ENCODE measurements around the gene SUSD6.
"Not testable (repeated sequence)": the region's sequence is repeated elsewhere in the genome, so short reads cannot be mapped to it uniquely, and the experiment has no call there.

The SUSD6 gene

DNA sequence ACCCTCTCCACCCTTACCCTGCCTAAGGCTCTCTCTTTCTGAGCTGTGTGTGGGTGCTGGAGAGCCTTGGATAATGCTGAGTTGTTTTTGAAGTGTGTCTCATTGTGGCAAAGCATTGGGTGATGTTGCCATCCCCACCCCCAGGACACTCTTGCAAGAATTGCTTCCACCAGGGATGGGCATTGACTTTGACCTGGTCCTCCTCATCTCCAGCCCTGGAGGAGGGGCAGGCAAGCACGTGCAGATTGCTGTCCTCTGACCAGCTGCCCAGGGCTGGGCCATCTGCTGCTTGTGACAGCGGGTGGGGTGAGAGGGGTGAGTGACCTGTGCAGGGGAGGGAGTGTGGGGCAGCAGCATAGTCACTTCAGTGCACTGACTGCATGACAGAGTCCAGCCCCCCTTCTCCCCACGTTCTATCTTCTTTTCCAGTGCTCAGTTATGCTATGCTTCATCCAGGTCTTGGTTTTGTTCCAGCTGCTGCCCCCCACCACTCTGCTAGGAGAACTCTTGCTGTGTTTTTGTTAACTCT, 26.2 kb downstream of the SUSD6 start:
- Histone ChIP-seq H3K27ac (peak overlapping the region in 16 of 21 experiments; percentile 3 to 82 (median 56)), H3K4me3 (no peak overlapping the region)

DNA sequence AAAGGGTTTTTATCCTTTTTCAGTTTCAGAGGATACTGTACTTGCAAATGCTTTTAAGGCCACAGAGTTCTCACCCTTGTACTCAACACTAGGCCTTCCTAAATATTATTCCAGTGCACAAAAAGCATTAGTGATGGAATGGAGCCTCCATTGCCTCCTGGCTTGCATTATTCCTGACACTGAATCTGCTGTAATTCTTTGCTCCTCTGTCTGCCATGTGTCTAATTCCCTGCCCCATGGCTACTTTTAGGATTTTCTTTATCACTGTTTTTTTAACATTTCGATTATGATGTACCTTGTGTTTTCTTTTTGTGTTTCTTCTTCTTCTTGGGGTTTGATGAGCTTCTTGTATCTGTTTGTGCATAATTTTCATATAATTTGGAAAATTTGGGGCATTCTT, 29.5 kb downstream of the SUSD6 start:
- Histone ChIP-seq H3K27ac (no peak overlapping the region), H3K4me3 (no peak overlapping the region)

DNA sequence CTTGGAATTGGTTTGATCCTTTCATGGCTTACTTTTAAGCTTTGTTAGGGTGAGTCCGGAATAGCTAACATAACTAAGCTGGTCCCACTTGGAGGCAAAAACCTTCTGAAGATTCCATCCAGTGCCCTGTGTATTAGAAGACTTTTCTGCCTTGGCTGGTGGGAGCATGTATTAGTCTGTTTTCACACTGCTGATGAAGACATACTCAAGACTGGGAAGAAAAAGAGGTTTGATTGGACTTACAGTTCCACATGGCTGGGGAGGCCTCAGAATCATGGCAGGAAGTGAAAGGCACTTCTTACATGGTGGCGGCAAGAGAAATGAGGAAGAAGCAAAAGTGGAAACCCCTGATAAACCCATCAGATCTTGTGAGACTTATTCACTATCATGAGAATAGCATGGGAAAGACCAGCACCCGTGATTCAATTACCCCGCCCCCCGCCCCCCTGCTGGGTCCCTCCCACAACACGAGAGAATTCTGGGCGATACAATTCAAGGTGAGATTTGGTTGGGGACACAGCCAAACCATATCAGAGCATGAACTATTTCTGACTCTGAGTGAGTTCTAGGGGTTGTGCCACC, 30.9 kb downstream of the SUSD6 start:
- not testable (repeated sequence) for H3K4me3 ChIP-seq
- H3K27ac ChIP-seq, result peak overlapping the region in 1 of 21 experiments; percentile 62

DNA sequence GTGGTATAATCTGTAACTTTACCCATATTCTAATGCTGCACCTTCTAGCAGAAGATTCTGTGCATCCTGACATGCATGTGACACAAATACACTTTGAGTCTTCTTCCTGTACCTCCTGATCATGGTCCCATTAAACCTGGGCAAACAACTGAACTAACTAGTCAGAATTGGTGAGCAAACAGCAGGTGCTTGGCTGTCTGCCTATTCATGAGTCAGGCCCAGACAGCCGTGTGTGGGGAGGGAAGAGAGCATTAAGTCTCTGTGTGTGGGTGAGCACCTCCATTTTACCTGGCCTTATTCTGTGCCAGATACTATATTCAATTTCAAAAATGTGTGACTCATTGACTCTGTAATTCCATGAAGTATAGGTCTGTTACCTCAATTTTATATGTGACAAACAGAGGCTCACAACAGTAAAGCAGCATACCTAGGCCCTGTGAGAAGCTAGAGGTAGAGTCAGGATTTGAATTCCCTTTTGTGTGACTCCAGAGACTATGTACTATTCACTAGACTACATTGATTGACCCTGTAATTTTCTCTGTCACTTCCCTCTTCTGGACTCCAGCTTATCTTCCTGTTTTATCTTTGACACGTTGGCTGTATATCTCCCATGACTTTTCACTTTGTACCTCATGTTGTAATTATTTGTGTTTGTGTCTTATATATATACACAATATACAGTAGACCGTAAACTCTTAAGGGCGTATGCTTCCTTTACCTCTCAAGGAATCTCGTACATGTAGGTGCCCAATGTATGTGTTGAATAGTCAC, 32.2 kb downstream of the SUSD6 start:
- Histone ChIP-seq H3K4me3 (no peak overlapping the region), H3K27ac (peak overlapping the region in 12 of 21 experiments; percentile 5 to 69 (median 29))

DNA sequence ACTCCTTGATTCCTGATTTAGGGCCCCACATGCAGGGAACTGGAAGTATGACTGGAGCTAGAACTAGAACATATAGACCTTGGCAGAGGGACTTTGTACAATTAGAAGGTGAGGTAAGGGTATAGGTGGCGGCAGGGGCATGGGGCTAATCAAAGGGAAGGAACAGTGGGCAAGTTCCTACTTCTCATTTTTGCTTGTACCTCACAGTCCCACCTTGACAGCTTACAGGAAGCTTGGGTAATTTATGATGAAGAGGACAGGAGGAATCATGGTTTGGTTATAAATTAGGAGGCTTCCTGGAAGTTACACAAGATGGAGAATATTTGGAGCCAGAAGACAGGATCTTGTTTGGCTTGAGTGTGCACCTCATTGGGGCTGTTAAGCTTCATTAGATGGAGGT, 33.4 kb downstream of the SUSD6 start:
- Histone ChIP-seq H3K4me3 (no peak overlapping the region), H3K27ac (peak overlapping the region in 14 of 21 experiments; percentile 3 to 62 (median 31))

DNA sequence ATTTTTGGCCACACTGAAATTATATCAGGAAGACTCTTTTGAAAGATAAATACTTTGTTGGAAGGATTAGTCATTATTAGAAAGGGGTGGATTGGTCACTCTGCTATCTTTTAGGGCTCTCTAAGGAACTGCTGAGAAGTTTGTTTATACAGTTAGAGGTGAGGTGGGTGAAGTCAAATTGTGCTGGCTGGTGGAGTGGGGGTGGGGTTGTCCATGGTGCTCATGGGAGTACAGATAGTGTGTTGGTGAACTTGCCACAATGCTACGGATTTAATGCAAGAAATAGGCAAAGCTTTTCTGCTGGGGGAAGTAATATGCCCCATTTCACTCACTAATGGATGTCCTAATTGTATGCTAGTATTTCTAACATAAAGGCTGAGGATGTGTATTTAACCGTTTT, 35.8 kb downstream of the SUSD6 start:
- H3K27ac ChIP-seq, result peak overlapping the region in 2 of 21 experiments; percentile 1 to 26

DNA sequence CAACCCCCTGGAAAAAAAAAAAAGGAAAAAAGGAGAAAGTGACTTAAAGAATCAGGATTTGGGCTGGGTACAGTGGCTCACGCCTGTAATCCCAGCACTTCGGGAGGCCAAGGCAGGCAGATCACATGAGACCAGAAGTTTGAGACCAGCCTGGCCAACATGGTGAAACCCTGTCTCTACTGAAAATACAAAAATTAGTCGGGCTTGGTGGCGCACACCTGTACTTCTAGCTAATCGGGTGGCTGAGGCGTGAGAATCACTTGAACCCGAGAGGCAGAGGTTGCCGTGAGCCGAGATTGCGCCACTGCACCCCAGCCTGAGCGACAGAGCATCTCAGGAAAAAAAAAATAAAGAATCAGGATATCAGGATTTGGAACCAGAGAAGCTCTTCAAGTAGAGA, 36.2 kb downstream of the SUSD6 start:
- peak overlapping the region in 9 of 21 experiments; percentile 1 to 66 (median 47) for H3K27ac ChIP-seq

More for the DNA sequence above, 35.8 kb downstream of the SUSD6 start:
- H3K4me3 ChIP-seq, result no peak overlapping the region

DNA sequence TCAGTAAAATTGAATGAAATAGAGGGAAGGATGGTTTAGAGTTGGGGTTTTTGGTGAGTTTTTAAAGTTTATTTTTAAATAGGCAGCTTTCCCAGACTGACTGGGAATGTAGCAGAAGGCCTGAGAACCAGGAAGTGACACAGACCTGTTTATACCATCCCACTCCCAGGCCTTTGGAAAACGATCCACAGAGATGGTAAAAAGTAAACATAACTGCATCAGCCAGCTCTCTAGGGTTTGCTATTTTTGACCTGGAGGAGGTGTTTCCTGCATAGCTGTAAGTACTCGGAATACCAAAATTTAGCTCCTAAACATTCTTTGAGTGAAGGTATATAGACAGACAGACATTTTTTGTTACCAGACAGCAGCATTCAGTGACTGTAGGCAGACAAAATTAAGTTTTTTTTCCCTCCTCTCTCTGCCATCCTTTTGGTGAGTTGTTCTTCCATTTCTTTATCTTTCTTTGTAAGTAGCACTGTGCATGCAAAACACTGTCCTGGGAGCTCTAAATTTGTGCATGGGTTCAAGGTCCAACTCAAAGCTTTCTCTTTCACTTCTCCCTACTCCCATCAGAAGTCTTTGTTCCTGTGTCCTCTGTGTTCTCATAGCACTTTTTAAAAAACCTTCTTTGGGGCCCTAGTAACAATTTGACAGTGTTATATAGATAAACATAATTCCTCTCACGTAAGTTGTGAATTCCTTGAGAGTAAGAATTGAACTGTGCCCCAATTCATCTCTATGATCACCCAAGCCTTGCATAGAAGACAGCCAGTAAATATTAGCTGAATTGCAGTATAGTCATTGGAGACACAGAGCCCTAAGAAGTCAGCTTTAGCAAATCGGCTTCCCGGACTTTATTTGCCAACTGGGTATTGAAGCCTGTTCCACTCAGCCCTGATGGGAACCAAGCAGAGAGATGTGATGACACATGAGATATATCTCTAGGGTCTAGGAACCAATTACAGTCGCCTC, 37.4 kb downstream of the SUSD6 start:
- Histone ChIP-seq H3K27ac (peak overlapping the region in 18 of 21 experiments; percentile 0 to 66 (median 46)), H3K4me3 (no peak overlapping the region)

More for the DNA sequence above, 36.2 kb downstream of the SUSD6 start:
- H3K4me3 ChIP-seq, result not testable (repeated sequence)

DNA sequence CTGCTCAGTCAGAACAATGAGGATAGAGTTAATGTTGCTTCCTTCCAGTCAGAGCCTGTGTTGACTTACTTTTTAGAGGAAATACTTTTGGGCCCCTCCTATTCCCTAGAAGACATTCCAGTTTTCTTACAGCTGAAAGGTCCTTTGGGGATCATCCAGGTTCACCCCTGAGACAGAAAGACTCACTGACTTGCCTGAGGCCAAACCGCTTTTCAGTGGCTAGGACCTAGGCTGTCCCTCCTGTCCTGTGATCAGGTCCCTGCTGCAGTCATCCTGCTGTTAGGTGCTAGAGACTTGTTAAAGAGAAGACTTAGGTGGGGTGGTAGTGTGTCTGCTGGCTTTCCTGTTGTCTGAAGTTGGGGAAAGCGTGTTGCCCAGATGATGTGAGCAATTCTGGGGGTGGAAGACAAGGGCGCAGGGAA, 39.6 kb downstream of the SUSD6 start:
- H3K4me3 ChIP-seq, result no peak overlapping the region
- H3K27ac ChIP-seq, result peak overlapping the region in 18 of 21 experiments; percentile 2 to 76 (median 56)

DNA sequence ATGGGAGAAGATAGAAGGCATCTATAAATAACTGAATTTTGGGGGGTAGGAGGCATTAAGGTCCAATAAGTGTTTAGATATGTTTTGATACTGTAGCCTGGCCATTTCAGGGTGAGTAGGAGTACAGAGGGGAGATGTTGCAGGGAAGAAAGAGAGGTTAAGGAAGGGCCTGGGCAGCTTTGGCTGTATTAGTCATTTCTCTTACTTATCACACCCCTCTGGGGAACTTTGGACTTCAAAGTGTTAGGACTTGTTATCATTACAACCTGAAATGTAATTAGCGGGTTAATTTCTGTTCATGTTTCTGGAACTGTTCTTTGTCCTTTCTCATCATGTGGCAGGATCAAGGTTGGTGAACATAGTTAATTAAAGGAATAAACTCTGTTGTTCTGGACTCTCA, 40.3 kb downstream of the SUSD6 start:
- Histone ChIP-seq H3K27ac (peak overlapping the region in 18 of 21 experiments; percentile 2 to 76 (median 60)), H3K4me3 (no peak overlapping the region)

DNA sequence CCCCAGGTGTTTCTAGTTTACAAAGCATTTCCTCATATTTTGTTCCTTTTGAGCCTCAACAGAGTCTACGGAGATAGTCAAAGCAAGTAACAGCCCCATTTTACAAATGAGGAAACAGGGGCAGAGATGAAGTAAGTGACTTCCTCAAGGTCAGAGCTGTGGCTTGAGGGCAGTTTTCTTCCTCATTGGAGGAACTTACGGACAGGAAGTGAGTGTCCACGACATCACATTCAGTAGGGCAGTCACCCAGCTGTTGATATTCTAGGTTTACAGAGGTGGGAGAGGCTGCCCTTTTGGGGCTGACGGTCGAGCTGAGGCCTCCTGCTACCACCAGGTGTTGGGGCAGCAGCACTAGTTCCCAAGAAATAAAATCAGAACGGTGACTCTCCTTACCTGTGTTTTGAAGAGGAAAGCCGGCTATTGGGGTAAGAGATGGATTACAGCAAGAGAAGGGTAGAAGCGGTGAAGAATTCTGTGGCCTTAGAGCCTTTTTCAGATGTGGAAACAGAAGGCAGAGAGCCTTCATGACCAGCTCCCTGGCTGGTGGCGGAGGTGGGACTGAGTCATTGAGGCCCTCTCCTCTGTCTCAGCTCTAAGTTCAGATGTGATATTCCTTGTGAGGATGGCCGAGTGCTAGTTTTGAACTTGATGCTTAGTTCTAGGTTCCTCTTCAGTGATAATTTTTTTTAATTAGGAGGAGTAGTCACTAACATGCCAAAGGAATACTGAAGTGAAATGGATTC, 41.7 kb downstream of the SUSD6 start:
- Histone ChIP-seq H3K27ac (peak overlapping the region in 20 of 21 experiments; percentile 2 to 76 (median 62)), H3K4me3 (no peak overlapping the region)

DNA sequence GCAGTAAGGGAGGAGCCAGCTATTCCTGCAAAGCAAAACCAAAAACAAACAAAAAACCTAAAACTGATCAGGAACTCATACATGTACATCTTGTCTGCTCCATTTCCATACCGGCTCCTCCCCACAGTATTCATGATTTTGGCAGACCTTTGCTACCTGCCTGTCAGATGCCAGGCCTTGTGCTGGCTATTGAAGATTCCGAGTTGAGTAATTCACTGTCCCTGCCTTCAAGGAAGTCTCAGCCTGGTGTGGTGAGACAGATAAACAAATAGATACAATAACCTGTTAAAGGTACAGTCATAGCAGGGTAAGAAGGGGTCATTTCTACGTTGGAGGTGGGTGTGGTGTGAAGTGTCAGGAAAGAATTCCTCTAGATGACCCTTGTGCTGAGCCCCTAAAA, 42.7 kb downstream of the SUSD6 start:
- Histone ChIP-seq H3K27ac (peak overlapping the region in 14 of 21 experiments; percentile 11 to 73 (median 52)), H3K4me3 (no peak overlapping the region)

DNA sequence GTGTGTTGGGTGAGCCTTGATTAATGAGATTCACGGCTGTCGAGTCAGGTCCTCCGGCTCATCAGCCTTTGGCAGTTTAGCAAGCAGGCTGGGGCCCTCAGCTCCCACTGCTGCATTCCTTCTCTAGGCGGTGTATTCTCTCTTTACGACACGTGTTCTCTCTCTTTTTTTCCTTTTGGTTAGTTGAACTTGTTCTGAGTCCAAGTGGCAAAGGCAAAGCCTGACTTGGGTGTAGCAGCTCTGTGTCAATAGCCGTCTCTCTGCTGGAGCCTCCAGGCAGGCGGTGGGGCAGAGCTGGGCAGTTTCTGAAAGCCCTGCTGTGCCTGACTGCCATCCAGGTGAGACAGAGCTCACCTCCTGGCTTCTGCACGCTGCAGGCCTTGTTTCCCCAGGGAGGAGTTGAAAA, 46.6 kb downstream of the SUSD6 start:
- Histone ChIP-seq H3K4me3 (peak overlapping the region in 1 of 7 experiments; percentile 12), H3K27ac (peak overlapping the region in 20 of 21 experiments; percentile 24 to 82 (median 70))

DNA sequence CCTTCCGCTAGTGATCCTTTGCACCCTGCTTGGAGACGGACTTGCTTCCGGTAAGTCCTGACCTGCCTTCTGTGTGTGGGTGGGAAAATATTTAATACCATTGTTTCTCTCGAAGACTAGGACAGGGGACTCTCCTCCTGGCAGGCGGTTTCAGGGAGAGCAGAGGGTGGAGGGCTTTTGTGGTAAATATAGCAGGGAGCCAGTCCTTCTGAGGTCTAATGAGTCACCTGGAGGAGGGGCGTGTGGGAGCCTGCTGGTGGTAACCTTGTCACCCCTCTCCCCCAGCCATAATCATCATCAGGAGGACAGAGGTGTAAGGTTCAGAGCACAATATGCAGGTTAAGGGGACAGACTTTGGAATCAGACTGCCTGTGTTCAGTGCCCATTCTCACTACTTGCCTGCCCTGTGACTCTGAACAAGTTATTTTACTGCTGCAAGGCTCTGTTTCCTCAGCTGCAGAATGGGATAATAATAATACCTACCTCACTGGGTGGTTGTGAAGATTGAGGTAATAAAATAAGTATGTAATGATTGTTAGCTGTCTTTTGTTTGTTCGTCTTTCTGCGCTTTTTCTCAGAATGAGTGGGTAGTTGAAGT, 47.4 kb downstream of the SUSD6 start:
- H3K4me3 ChIP-seq, result peak overlapping the region in 1 of 7 experiments; percentile 12
- H3K27ac ChIP-seq, result peak overlapping the region in 20 of 21 experiments; percentile 10 to 82 (median 70)

DNA sequence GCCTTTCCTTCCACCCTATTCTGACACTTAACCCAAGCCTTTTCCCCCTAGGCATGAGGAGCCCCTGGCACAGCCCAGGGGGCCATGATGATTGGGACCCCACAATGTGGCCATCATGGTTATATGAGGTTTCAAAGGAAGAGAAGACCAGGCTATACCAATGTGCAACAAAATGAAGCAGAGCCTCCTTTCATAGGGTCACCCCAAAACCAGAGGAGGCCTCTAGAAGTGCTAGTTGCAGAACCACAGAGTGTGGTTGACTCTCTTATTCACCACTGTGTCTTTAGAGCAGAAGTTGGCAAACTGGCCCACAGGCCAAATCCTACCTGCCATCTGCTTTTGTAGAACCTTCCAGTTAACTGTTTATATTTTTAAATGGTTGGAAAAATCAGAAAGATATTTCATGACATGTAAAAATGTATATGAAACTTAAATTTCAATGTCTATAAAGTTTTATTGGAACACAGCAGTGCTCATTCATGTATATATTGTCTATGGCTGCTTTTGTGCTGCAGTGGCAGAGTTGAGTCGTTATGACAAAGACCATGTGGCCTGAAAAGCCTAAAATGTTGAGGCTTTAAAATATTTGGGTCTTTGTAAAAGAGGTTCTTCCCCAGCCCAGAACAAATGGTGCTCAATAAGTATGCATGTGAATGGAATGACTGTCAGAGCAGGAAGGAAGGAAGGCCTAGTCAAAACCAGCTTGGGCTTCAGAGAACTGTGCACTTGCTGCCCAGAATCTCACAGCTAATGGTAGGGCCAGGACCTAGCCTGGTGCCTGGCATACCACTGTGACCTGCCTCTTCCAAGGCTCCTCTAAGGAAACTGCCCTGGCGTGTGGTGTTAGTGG, 49.2 kb downstream of the SUSD6 start:
- Histone ChIP-seq H3K4me3 (no peak overlapping the region), H3K27ac (peak overlapping the region in 8 of 21 experiments; percentile 4 to 67 (median 40))

DNA sequence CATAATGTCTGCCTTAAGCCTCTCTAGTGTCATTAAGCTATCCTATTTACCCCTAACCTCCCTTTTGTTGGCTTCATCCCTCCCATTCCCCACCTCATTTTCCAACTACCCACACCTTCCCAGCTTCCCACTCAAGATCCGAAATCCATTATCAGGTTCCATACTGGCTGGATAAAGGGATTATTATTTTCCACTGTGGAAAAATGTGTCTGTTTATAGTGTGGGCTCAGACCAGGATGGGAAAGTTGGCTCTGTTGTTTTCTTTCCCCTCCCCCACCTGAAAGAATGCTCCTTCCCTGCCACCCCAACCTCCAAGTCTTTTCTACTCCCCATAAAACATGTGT, 49.8 kb downstream of the SUSD6 start:
- H3K4me3 ChIP-seq, result no peak overlapping the region
- peak overlapping the region in 10 of 21 experiments; percentile 3 to 67 (median 38) for H3K27ac ChIP-seq

DNA sequence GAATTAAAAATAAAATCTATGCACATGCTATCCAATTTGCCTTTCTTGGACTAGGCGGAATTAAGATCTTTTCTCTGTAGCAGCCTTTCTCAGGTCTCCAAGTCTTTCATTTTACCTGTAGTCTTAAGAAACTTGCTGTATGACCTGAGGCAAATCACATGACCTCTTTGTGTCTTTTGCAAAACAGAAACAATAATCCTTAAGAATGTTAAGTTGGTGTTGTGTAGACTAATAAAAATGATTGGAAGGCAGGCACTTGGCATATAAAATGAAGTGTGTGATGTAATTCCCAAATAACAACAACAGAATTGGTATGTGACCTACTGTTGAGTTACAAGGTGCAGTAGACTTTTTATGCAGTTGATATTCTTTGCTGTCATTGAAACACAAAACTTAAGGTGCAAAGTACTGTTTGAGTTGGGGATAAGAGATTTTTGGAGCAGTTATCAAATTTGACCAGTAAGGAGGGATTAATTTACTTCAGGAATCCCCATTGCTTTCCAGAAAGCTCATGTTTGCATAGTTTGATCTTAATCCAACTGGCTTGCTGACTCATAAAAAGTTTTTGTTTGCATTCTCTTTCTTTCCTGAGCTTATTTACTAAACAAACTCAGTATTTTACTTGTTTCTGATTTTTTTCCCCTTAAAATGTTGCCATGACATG, 51.4 kb downstream of the SUSD6 start:
- H3K27ac ChIP-seq, result peak overlapping the region in 5 of 21 experiments; percentile 13 to 41 (median 17)
- H3K4me3 ChIP-seq, result no peak overlapping the region

Measured in skin epidermis (tissue), 12 donors.